Stimulated activated CD8-positive, alpha-beta memory T cell treated with anti-CD3 and anti-CD28 coated beads, Interleukin-12 subunit alpha, Interleukin-12 subunit beta, amount 100 ng/mL, for 4 hours (primary cell): ENCODE data around the gene PVR.
"Not testable (repeated sequence)": the region's sequence is repeated elsewhere in the genome, so short reads cannot be mapped to it uniquely, and the experiment has no call there.

Source experiments
- DNase-seq: peaks from one replicate; pipeline ENCODE4 v3.0.0-alpha.2; 2020; ENCODE audit warnings: low read depth

The PVR gene

GRCh38 chr19:44618640-44619357, 24.9 kb upstream of the PVR start:
- no peak for DNase-seq

GRCh38 chr19:44620667-44621066, 23.0 kb upstream of the PVR start:
- no peak for DNase-seq

- DNase-seq: no peak
Measured at GRCh38 chr19:44621367-44621766, 22.3 kb upstream of the PVR start.

- no peak for DNase-seq
Measured at GRCh38 chr19:44623080-44623479, 20.6 kb upstream of the PVR start.

GRCh38 chr19:44623626-44624025, 20.1 kb upstream of the PVR start:
- no peak for DNase-seq

GRCh38 chr19:44624840-44625354, 18.8 kb upstream of the PVR start:
- no peak for DNase-seq

GRCh38 chr19:44625637-44626036, 18.1 kb upstream of the PVR start:
- DNase-seq: not testable (repeated sequence)

- no peak for DNase-seq
Measured at GRCh38 chr19:44626048-44626624, 17.6 kb upstream of the PVR start.

GRCh38 chr19:44627631-44628030, 16.1 kb upstream of the PVR start:
- DNase-seq: no peak

GRCh38 chr19:44628793-44629192, 14.9 kb upstream of the PVR start:
- DNase-seq: no peak

- not testable (repeated sequence) for DNase-seq
Measured at GRCh38 chr19:44631611-44632010, 12.1 kb upstream of the PVR start.

- DNase-seq: not testable (repeated sequence)
Measured at GRCh38 chr19:44634058-44634457, 9.7 kb upstream of the PVR start.

- no peak for DNase-seq
Measured at GRCh38 chr19:44634785-44635184, 8.9 kb upstream of the PVR start.

- DNase-seq: no peak
Measured at GRCh38 chr19:44635581-44636438, 7.9 kb upstream of the PVR start.

- no peak for DNase-seq
Measured at GRCh38 chr19:44636439-44637389, 7.0 kb upstream of the PVR start.

- no peak for DNase-seq
Measured at GRCh38 chr19:44637390-44637764, 6.3 kb upstream of the PVR start.

- no peak for DNase-seq
Measured at GRCh38 chr19:44640518-44640917, 3.2 kb upstream of the PVR start.

- no peak for DNase-seq
Measured at GRCh38 chr19:44641501-44642265, 2.0 kb upstream of the PVR start.

- DNase-seq: no peak
Measured at GRCh38 chr19:44642377-44642776, 1.3 kb upstream of the PVR start.

- no peak for DNase-seq
Measured at GRCh38 chr19:44644402-44645016, 799 bp downstream of the PVR start.
